Thoracic aorta (tissue), 2 donors: ENCODE results near the gene SLC25A31. TPM values are rescaled to one million over a fixed set of nuclear protein-coding genes. Genes with fewer than 3 reads are reported as not detected.

Experiments used
- ATAC-seq: fragments of 150-250 bp; one replicate; pipeline ENCODE4 v1.8.0; 2017; ENCODE audit warnings: low read depth; ENCODE audit not compliant: insufficient number of reproducible peaks, low FRiP score
- DNase-seq: peaks from one replicate; pipeline ENCODE4 v3.0.0-alpha.2; 2020; ENCODE audit warnings: low spot score
- H3K27ac ChIP-seq, 2 donors: fragments of 200-600 bp; sonication (generic); 1 replicate in 1 of 2; 2 replicates in 1 of 2; pipeline ENCODE4 v1.5.1; 2016; ENCODE audit warnings: mild to moderate bottlenecking in 2 of 2, moderate library complexity in 2 of 2
- H3K27me3 ChIP-seq: fragments of 200-600 bp; sonication (generic); replicated peaks from 2 replicates; pipeline ENCODE4 v1.6.0; 2016; ENCODE audit warnings: mild to moderate bottlenecking; ENCODE audit not compliant: insufficient read depth
- H3K36me3 ChIP-seq: fragments of 200-600 bp; sonication (generic); one replicate; pipeline ENCODE4 v1.5.1; 2016
- H3K4me1 ChIP-seq, 2 donors: fragments of 200-600 bp; sonication (generic); 1 replicate in 1 of 2; 2 replicates in 1 of 2; pipeline versions ENCODE4 v1.5.1 to v1.6.0; 2016; ENCODE audit warnings: low read depth in 2 of 2, mild to moderate bottlenecking in 1 of 2; ENCODE audit not compliant: control insufficient read depth in 1 of 2
- H3K4me3 ChIP-seq: fragments of 200-600 bp; sonication (generic); 2 replicates; pipeline ENCODE4 v1.5.1; 2016; ENCODE audit warnings: mild to moderate bottlenecking
- H3K9me3 ChIP-seq: fragments of 200-600 bp; sonication (generic); 2 replicates; pipeline ENCODE4 v1.5.1; 2016
- total RNA-seq, 2 donors: library from RNA; depleted of rRNA; stranded (reverse); fragments of >200 nt; gene quantifications; one replicate each; pipeline versions ENCODE4 v1.1.0 to v1.2.3, GENCODE V29; 2016
- TF ChIP-seq, protein P1 (sequence below): fragments of 200-600 bp; sonication (generic); IDR thresholded peaks from one replicate; pipeline ENCODE4 v1.5.1; 2019; ENCODE audit warnings: antibody characterized with exemption

SLC25A31 gene
- total RNA-seq, 2 donors from 2014 or later = not detected

DNA sequence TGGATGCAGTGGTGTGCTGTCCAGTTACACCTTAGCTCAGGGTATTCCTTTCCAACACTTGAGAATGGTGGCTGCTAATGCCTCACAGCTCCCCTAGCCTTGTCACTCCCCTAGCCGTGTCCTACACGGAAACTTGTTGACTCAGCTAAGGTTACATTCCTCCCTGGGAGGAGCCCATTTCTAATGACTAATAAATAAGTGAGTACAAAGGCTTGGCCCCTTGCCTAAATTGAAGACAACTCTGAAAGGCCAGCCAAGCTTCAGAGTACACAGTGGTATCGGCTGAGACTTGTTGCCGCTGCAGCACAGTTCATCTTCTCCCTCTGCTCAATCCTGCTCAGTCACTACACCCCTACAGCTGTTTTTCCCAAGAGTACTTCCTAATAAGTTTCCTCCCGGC lies 21.2 kb upstream of the SLC25A31 start:
- H3K9me3 ChIP-seq = no peaks in the 10 kb centered on the region
- DNase-seq = no peak
- no peaks in the 10 kb centered on the region for H3K4me1 ChIP-seq
- H3K36me3 ChIP-seq = peaks cover 13% of the 10 kb centered on the region
- TF ChIP-seq, protein P1, sequence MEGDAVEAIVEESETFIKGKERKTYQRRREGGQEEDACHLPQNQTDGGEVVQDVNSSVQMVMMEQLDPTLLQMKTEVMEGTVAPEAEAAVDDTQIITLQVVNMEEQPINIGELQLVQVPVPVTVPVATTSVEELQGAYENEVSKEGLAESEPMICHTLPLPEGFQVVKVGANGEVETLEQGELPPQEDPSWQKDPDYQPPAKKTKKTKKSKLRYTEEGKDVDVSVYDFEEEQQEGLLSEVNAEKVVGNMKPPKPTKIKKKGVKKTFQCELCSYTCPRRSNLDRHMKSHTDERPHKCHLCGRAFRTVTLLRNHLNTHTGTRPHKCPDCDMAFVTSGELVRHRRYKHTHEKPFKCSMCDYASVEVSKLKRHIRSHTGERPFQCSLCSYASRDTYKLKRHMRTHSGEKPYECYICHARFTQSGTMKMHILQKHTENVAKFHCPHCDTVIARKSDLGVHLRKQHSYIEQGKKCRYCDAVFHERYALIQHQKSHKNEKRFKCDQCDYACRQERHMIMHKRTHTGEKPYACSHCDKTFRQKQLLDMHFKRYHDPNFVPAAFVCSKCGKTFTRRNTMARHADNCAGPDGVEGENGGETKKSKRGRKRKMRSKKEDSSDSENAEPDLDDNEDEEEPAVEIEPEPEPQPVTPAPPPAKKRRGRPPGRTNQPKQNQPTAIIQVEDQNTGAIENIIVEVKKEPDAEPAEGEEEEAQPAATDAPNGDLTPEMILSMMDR = no peak
- no peaks in the 10 kb centered on the region for H3K27me3 ChIP-seq
- H3K27ac ChIP-seq = no peak overlapping the region
- no peak for ATAC-seq
- H3K4me3 ChIP-seq = no peak overlapping the region

DNA sequence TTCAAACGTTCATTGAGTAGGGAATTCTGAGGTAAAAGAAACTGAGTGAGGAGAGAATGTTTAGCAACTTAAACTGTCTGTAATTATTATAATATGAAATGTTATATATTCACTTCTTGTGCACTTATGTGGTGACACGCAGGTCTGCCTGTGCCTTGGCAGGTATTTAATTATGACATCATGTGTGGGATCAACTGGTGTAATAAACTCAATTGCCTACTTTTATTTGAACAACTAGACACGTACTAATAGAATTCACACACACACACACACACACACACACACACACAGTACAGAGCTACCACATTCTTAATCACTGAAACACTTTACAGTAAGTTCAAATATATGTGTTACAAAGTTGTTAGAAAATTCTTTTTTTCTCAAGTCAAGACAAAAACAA lies 20.7 kb upstream of the SLC25A31 start:
- Histone ChIP-seq H3K27ac (no peak overlapping the region), H3K36me3 (peaks cover 13% of the 10 kb centered on the region), H3K4me3 (no peak overlapping the region), H3K27me3 (no peaks in the 10 kb centered on the region), H3K9me3 (no peaks in the 10 kb centered on the region), H3K4me1 (no peaks in the 10 kb centered on the region)
- TF ChIP-seq, protein P1 = no peak
- DNase-seq = no peak
- no peak for ATAC-seq

DNA sequence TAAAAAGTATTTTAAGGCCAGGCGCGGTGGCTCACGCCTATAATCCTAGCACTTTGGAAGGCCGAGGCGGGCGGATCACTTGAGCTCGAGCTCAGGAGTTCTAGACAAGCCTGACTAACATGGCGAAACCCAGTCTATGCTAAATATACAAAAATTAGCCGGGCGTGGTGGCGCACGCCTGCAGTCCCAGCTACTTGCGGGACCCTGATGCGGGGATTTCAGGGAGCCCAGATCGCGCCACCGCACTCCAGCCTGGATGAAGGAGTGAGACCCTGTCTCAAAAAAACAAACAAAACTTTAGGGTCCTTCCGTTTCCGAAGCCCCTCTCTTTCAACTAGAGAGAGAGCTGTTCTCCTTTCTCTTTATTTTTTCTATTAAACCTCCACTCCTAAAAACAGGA lies 1.2 kb downstream of the SLC25A31 start:
- no peak overlapping the region for H3K27ac ChIP-seq
- no peak overlapping the region for H3K4me3 ChIP-seq
- H3K9me3 ChIP-seq = no peaks in the 10 kb centered on the region
- H3K4me1 ChIP-seq = no peaks in the 10 kb centered on the region
- TF ChIP-seq, protein P1 = no peak
- H3K36me3 ChIP-seq = no peaks in the 10 kb centered on the region
- no peaks in the 10 kb centered on the region for H3K27me3 ChIP-seq
- ATAC-seq (no peak), DNase-seq (no peak)

DNA sequence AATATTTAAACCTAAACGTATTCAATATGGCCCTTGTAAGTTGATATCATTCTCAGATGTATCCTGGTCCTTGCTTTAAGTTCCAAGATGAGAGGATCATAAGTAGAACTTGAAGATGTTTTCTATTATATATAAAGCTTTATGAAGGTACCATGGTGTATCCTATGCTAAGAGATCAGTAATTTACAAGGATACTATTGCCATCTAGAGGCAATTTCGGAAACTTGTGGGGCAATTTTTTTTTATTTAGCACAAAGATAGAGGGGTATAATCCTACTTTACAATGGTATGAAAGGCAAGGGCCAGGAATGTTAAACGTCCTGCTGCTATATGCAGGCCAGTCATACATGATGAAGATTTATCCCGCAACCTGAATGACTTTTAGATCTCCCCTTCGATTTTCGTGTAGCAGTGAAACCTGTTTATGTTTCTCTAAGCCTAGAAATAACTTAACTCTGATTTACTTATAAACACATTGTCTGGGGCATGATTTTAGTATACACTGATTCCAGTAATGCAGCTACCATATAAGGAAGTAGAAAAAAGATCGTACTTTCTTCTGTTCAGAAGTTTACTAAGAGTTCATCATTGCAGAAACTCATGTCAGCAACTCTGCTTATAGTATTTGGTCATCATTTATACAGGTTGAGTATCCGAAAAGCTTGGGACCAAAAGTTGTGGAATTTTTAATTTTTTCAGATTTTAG lies 2.6 kb downstream of the SLC25A31 start:
- ATAC-seq = peak; percentile 50
- TF ChIP-seq, protein P1 = peak; percentile 60
- H3K9me3 ChIP-seq = no peaks in the 10 kb centered on the region

DNA sequence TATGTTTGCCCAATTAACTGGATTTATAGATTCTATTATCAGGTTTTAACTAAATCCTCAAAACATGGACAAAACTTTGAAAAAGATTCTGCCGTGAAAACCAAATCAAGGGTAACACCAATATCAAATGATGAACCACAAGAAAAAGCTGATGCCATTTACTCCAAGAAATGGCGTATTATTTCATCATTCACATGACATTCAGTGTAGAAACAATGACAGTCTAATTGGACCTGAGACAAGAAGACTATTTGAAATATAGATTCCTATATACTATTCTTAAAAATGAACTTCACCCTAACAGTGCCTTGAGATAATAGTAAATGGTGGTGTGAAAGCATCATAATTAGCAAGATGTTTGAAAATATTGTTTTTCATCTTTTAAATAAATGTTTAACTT lies 4.8 kb downstream of the SLC25A31 start:
- Histone ChIP-seq H3K4me3 (no peak overlapping the region), H3K27ac (no peak overlapping the region), H3K36me3 (no peaks in the 10 kb centered on the region), H3K27me3 (no peaks in the 10 kb centered on the region), H3K4me1 (no peaks in the 10 kb centered on the region), H3K9me3 (no peaks in the 10 kb centered on the region)
- ATAC-seq (no peak), DNase-seq (no peak)
- TF ChIP-seq, protein P1 = no peak

More for the DNA sequence above, 2.6 kb downstream of the SLC25A31 start:
- no peak overlapping the region for H3K27ac ChIP-seq
- no peaks in the 10 kb centered on the region for H3K36me3 ChIP-seq
- DNase-seq = no peak
- H3K4me3 ChIP-seq = no peak overlapping the region
- no peaks in the 10 kb centered on the region for H3K27me3 ChIP-seq
- no peaks in the 10 kb centered on the region for H3K4me1 ChIP-seq
